ENCODE data around the gene MPP4. TPM values are rescaled to one million over a fixed set of nuclear protein-coding genes. Genes with fewer than 3 reads are reported as not detected.

The MPP4 gene
- total and polyA plus RNA-seq, 2 donors, result 0.10 to 0.69 TPM

- Histone ChIP-seq H3K4me1 (ENCODE audit: insufficient read depth) (no peaks in the 10 kb centered on the region), H3K27ac (ENCODE audit: low read depth) (no peak overlapping the region), H3K4me3 (ENCODE audit: low read depth, low read length) (no peak overlapping the region), H3K36me3 (ENCODE audit: insufficient read depth) (no peaks in the 10 kb centered on the region)
- no peak for DNase-seq (ENCODE audit: extremely low spot score)
- 78% methylated on average over 4 of the region's 4 CpGs for WGBS
These were observed 60.1 kb downstream of the MPP4 start for GRCh38 chr2:201638326-201638725.

- 56% methylated on average over 4 of the region's 4 CpGs for whole genome bisulfite sequencing
- no peak overlapping the region for H3K4me3 ChIP-seq (ENCODE audit: low read depth, low read length)
- H3K4me1 ChIP-seq (ENCODE audit: insufficient read depth), result no peaks in the 10 kb centered on the region
- no peaks in the 10 kb centered on the region for H3K36me3 ChIP-seq (ENCODE audit: insufficient read depth)
- no peak overlapping the region for H3K27ac ChIP-seq (ENCODE audit: low read depth)
- DNase-seq (ENCODE audit: extremely low spot score), result no peak
These were observed 64.7 kb downstream of the MPP4 start for GRCh38 chr2:201633661-201634249.

GRCh38 chr2:201631041-201631440 lies 67.4 kb downstream of the MPP4 start:
- Histone ChIP-seq H3K36me3 (ENCODE audit: insufficient read depth) (no peaks in the 10 kb centered on the region), H3K4me1 (ENCODE audit: insufficient read depth) (no peaks in the 10 kb centered on the region), H3K27ac (ENCODE audit: low read depth) (no peak overlapping the region), H3K4me3 (ENCODE audit: low read depth, low read length) (no peak overlapping the region)
- DNase-seq (ENCODE audit: extremely low spot score), result no peak
- 93% methylated on average over 8 of the region's 8 CpGs for WGBS

- no peaks in the 10 kb centered on the region for H3K36me3 ChIP-seq (ENCODE audit: insufficient read depth)
- WGBS, result 81% methylated on average over 2 of the region's 2 CpGs
These were observed 67.9 kb downstream of the MPP4 start for GRCh38 chr2:201630577-201630976.

GRCh38 chr2:201628545-201628944 lies 69.9 kb downstream of the MPP4 start:
- 62% methylated on average over 2 of the region's 2 CpGs for WGBS
- H3K4me1 ChIP-seq (ENCODE audit: insufficient read depth), result no peaks in the 10 kb centered on the region
- no peaks in the 10 kb centered on the region for H3K36me3 ChIP-seq (ENCODE audit: insufficient read depth)

More at GRCh38 chr2:201630577-201630976, 67.9 kb downstream of the MPP4 start:
- H3K4me3 ChIP-seq (ENCODE audit: low read depth, low read length), result no peak overlapping the region
- H3K4me1 ChIP-seq (ENCODE audit: insufficient read depth), result no peaks in the 10 kb centered on the region
- DNase-seq (ENCODE audit: extremely low spot score), result no peak
- no peak overlapping the region for H3K27ac ChIP-seq (ENCODE audit: low read depth)

GRCh38 chr2:201622306-201622970 lies 76.0 kb downstream of the MPP4 start:
- H3K27ac ChIP-seq (ENCODE audit: low read depth), result no peak overlapping the region

More at GRCh38 chr2:201628545-201628944, 69.9 kb downstream of the MPP4 start:
- H3K27ac ChIP-seq (ENCODE audit: low read depth), result no peak overlapping the region
- no peak for DNase-seq (ENCODE audit: extremely low spot score)
- H3K4me3 ChIP-seq (ENCODE audit: low read depth, low read length), result no peak overlapping the region

GRCh38 chr2:201621293-201621999 lies 77.0 kb downstream of the MPP4 start:
- no peak overlapping the region for H3K27ac ChIP-seq (ENCODE audit: low read depth)

More at GRCh38 chr2:201622306-201622970, 76.0 kb downstream of the MPP4 start:
- Histone ChIP-seq H3K36me3 (ENCODE audit: insufficient read depth) (no peaks in the 10 kb centered on the region), H3K4me3 (ENCODE audit: low read depth, low read length) (no peak overlapping the region), H3K4me1 (ENCODE audit: insufficient read depth) (no peaks in the 10 kb centered on the region)
- 40% methylated on average over 5 of the region's 5 CpGs for WGBS
- DNase-seq (ENCODE audit: extremely low spot score), result no peak

GRCh38 chr2:201618744-201619662 lies 79.4 kb downstream of the MPP4 start:
- peak; percentile 35 for DNase-seq (ENCODE audit: extremely low spot score)
- H3K36me3 ChIP-seq (ENCODE audit: insufficient read depth), result no peaks in the 10 kb centered on the region
- no peak overlapping the region for H3K27ac ChIP-seq (ENCODE audit: low read depth)
- WGBS, result 38% methylated on average over 39 of the region's 39 CpGs
- H3K4me1 ChIP-seq (ENCODE audit: insufficient read depth), result no peaks in the 10 kb centered on the region
- no peak overlapping the region for H3K4me3 ChIP-seq (ENCODE audit: low read depth, low read length)

More at GRCh38 chr2:201621293-201621999, 77.0 kb downstream of the MPP4 start:
- no peak overlapping the region for H3K4me3 ChIP-seq (ENCODE audit: low read depth, low read length)
- DNase-seq (ENCODE audit: extremely low spot score), result no peak
- WGBS, result 82% methylated on average over 4 of the region's 4 CpGs
- no peaks in the 10 kb centered on the region for H3K4me1 ChIP-seq (ENCODE audit: insufficient read depth)
- no peaks in the 10 kb centered on the region for H3K36me3 ChIP-seq (ENCODE audit: insufficient read depth)

GRCh38 chr2:201608021-201608420 lies 90.4 kb downstream of the MPP4 start:
- H3K4me1 ChIP-seq (ENCODE audit: insufficient read depth), result no peaks in the 10 kb centered on the region
- H3K27ac ChIP-seq (ENCODE audit: low read depth), result no peak overlapping the region
- WGBS, result 86% methylated on average over 1 of the region's 1 CpG
- no peak for DNase-seq (ENCODE audit: extremely low spot score)
- H3K36me3 ChIP-seq (ENCODE audit: insufficient read depth), result no peaks in the 10 kb centered on the region
- H3K4me3 ChIP-seq (ENCODE audit: low read depth, low read length), result no peak overlapping the region

- H3K4me3 ChIP-seq (ENCODE audit: low read depth, low read length), result no peak overlapping the region
- no peak overlapping the region for H3K27ac ChIP-seq (ENCODE audit: low read depth)
- WGBS, result 82% methylated on average over 2 of the region's 2 CpGs
- no peak for DNase-seq (ENCODE audit: extremely low spot score)
- no peaks in the 10 kb centered on the region for H3K4me1 ChIP-seq (ENCODE audit: insufficient read depth)
- H3K36me3 ChIP-seq (ENCODE audit: insufficient read depth), result no peaks in the 10 kb centered on the region
These were observed 90.9 kb downstream of the MPP4 start for GRCh38 chr2:201607568-201607967.

GRCh38 chr2:201600906-201601305 lies 97.5 kb downstream of the MPP4 start:
- DNase-seq (ENCODE audit: extremely low spot score), result no peak
- WGBS, result 78% methylated on average over 3 of the region's 3 CpGs

GRCh38 chr2:201597397-201597796 lies 101.0 kb downstream of the MPP4 start:
- Histone ChIP-seq H3K36me3 (ENCODE audit: insufficient read depth) (no peaks in the 10 kb centered on the region), H3K27ac (ENCODE audit: low read depth) (no peak overlapping the region), H3K4me3 (ENCODE audit: low read depth, low read length) (no peak overlapping the region), H3K4me1 (ENCODE audit: insufficient read depth) (no peaks in the 10 kb centered on the region)
- WGBS, result 84% methylated on average over 8 of the region's 8 CpGs
- DNase-seq (ENCODE audit: extremely low spot score), result no peak

More at GRCh38 chr2:201600906-201601305, 97.5 kb downstream of the MPP4 start:
- H3K4me3 ChIP-seq (ENCODE audit: low read depth, low read length), result no peak overlapping the region
- H3K27ac ChIP-seq (ENCODE audit: low read depth), result no peak overlapping the region
- H3K4me1 ChIP-seq (ENCODE audit: insufficient read depth), result no peaks in the 10 kb centered on the region
- no peaks in the 10 kb centered on the region for H3K36me3 ChIP-seq (ENCODE audit: insufficient read depth)
